Muscle of leg (tissue), 11 donors: ENCODE data around the gene CDK9. TPM values are rescaled to one million over a fixed set of nuclear protein-coding genes. Genes with fewer than 3 reads are reported as not detected.

Experiments used
- DNase-seq: peaks from one replicate; pipeline ENCODE4 v3.0.0; 2013
- H3K27ac ChIP-seq: one replicate; pipeline ENCODE4 v1.5.1; 2013; ENCODE audit warnings: mild to moderate bottlenecking, low read length, control low read depth
- H3K27me3 ChIP-seq: one replicate; pipeline ENCODE4 v1.6.1; 2013; ENCODE audit warnings: low read length; ENCODE audit not compliant: control insufficient read depth, insufficient read depth
- H3K36me3 ChIP-seq: one replicate; pipeline ENCODE4 v1.6.1; 2013; ENCODE audit warnings: low read length; ENCODE audit not compliant: control insufficient read depth, insufficient read depth
- H3K4me1 ChIP-seq: one replicate; pipeline ENCODE4 v1.6.1; 2013; ENCODE audit warnings: low read length; ENCODE audit not compliant: control insufficient read depth, insufficient read depth
- H3K4me3 ChIP-seq: one replicate; pipeline ENCODE4 v1.5.1; 2013; ENCODE audit warnings: low read length, control low read depth
- H3K9me3 ChIP-seq: replicated peaks from 2 replicates; pipeline ENCODE4 v1.6.1; 2013; ENCODE audit warnings: low read depth, low read length; ENCODE audit not compliant: control insufficient read depth
- WGBS: methylation state at CpG from one replicate; pipeline ENCODE4 v1.1.5; 2013; ENCODE audit warnings: missing lambda C conversion rate; ENCODE audit not compliant: insufficient coverage; 5-methylcytosine and 5-hydroxymethylcytosine counted together
- polyA plus RNA-seq, 8 donors: library from polyadenylated mRNA; unstranded; fragments of 120-200 nt; gene quantifications; one replicate each; pipeline versions ENCODE4 v1.2.1 to v1.2.3, GENCODE V29; 2013; ENCODE audit warnings: inconsistent platforms in 1 of 8, low replicate concordance in 1 of 8; ENCODE audit not compliant: insufficient read length in 8 of 8, insufficient read depth in 1 of 8
- total RNA-seq: library from RNA; stranded (reverse); fragments of 120-200 nt; gene quantifications from one replicate; pipeline ENCODE4 v1.2.4, GENCODE V29; 2013

CDK9 gene
- total and polyA plus RNA-seq, 9 donors = 28.4 to 60.5 (median 51.0) TPM

- WGBS = 80% methylated on average over 5 of the region's 5 CpGs
- Histone ChIP-seq H3K36me3 (peaks cover 19% of the 10 kb centered on the region), H3K4me1 (peaks cover 25% of the 10 kb centered on the region), H3K4me3 (no peak overlapping the region), H3K27me3 (peaks cover 4% of the 10 kb centered on the region), H3K9me3 (no peaks in the 10 kb centered on the region), H3K27ac (peak overlapping the region; percentile 29)
- DNase-seq = no peak
Measured at GRCh38 chr9:127761061-127761460, 24.8 kb upstream of the CDK9 start.

GRCh38 chr9:127761491-127761956 lies 24.3 kb upstream of the CDK9 start:
- H3K9me3 ChIP-seq = no peaks in the 10 kb centered on the region
- peak overlapping the region; percentile 71 for H3K27ac ChIP-seq
- H3K4me1 ChIP-seq = peaks cover 25% of the 10 kb centered on the region
- DNase-seq = no peak
- WGBS = 39% methylated on average over 4 of the region's 5 CpGs
- H3K27me3 ChIP-seq = peaks cover 2% of the 10 kb centered on the region
- H3K4me3 ChIP-seq = no peak overlapping the region
- H3K36me3 ChIP-seq = peaks cover 16% of the 10 kb centered on the region

GRCh38 chr9:127762111-127762676 lies 23.6 kb upstream of the CDK9 start:
- WGBS = 23% methylated on average over 16 of the region's 16 CpGs
- H3K27me3 ChIP-seq = peaks cover 2% of the 10 kb centered on the region
- H3K4me3 ChIP-seq = no peak overlapping the region
- H3K4me1 ChIP-seq = peaks cover 31% of the 10 kb centered on the region
- peak; percentile 64 for DNase-seq
- H3K27ac ChIP-seq = peak overlapping the region; percentile 71
- H3K36me3 ChIP-seq = peaks cover 21% of the 10 kb centered on the region
- no peaks in the 10 kb centered on the region for H3K9me3 ChIP-seq

- Histone ChIP-seq H3K9me3 (no peaks in the 10 kb centered on the region), H3K4me3 (no peak overlapping the region), H3K27me3 (peaks cover 2% of the 10 kb centered on the region), H3K36me3 (peaks cover 20% of the 10 kb centered on the region), H3K27ac (peak overlapping the region; percentile 71), H3K4me1 (peaks cover 43% of the 10 kb centered on the region)
- 40% methylated on average over 7 of the region's 7 CpGs for whole genome bisulfite sequencing
- peak; percentile 62 for DNase-seq
Measured at GRCh38 chr9:127763918-127764384, 21.9 kb upstream of the CDK9 start.

GRCh38 chr9:127765418-127765817 lies 20.4 kb upstream of the CDK9 start:
- Histone ChIP-seq H3K4me3 (no peak overlapping the region), H3K27ac (no peak overlapping the region), H3K36me3 (peaks cover 17% of the 10 kb centered on the region), H3K4me1 (peaks cover 50% of the 10 kb centered on the region), H3K9me3 (no peaks in the 10 kb centered on the region), H3K27me3 (peaks cover 2% of the 10 kb centered on the region)
- 70% methylated on average over 1 of the region's 1 CpG for WGBS
- DNase-seq = no peak

DNA sequence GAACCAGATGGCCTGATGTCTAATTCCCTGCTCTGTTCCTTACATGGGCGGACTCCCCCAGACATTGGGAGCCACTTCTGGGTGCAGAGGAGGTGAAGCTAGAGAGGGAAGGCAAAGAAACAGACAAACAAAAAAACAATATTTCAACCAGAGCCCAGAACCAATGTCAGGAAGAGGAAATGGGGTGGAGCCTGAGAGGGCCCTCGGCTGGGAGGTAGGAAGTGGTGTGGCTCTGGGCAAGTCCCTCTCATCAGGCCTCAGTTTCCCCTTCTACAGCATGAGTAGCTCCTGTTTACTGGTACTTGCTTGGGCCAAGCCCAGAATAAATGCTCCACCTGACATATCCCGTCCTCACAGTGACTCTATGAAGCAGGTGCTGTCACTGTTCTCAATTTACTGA lies 18.4 kb upstream of the CDK9 start:
- H3K4me3 ChIP-seq = no peak overlapping the region
- H3K27me3 ChIP-seq = peaks cover 2% of the 10 kb centered on the region
- peaks cover 11% of the 10 kb centered on the region for H3K36me3 ChIP-seq
- H3K27ac ChIP-seq = peak overlapping the region; percentile 79
- H3K9me3 ChIP-seq = no peaks in the 10 kb centered on the region
- WGBS = 20% methylated on average over 2 of the region's 3 CpGs
- DNase-seq = no peak
- H3K4me1 ChIP-seq = peaks cover 47% of the 10 kb centered on the region

GRCh38 chr9:127767909-127768331 lies 17.9 kb upstream of the CDK9 start:
- H3K27me3 ChIP-seq = no peaks in the 10 kb centered on the region
- H3K27ac ChIP-seq = peak overlapping the region; percentile 79
- no peaks in the 10 kb centered on the region for H3K9me3 ChIP-seq
- peaks cover 8% of the 10 kb centered on the region for H3K36me3 ChIP-seq
- H3K4me1 ChIP-seq = peaks cover 42% of the 10 kb centered on the region
- H3K4me3 ChIP-seq = no peak overlapping the region
- peak; percentile 67 for DNase-seq
- 8% methylated on average over 4 of the region's 13 CpGs for WGBS

DNA sequence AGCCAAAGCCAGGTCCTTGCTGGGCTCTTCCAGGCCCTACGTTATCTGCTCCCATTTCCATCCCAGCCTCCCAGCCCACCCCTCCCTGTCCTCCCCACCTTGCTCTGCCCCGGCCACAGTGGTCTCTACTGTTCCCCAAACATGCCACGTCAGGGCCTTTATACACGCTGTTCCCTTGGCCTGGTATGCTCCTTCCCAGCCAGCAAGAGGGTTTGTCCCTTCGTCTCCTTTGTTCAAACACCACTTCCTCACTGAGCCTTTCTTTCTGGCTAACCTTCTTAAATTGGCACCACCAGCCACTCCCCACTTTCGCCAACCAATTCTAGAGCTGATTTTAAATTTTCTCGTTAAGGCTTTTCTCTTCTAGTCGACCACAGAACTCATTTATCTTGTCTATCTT lies 17.1 kb upstream of the CDK9 start:
- WGBS = 70% methylated on average over 8 of the region's 8 CpGs
- H3K4me3 ChIP-seq = no peak overlapping the region
- H3K27me3 ChIP-seq = no peaks in the 10 kb centered on the region
- peak overlapping the region; percentile 79 for H3K27ac ChIP-seq
- DNase-seq = no peak
- peaks cover 39% of the 10 kb centered on the region for H3K4me1 ChIP-seq
- peaks cover 9% of the 10 kb centered on the region for H3K36me3 ChIP-seq
- H3K9me3 ChIP-seq = no peaks in the 10 kb centered on the region

- Histone ChIP-seq H3K36me3 (peaks cover 13% of the 10 kb centered on the region), H3K4me1 (peaks cover 37% of the 10 kb centered on the region), H3K4me3 (no peak overlapping the region), H3K27ac (peak overlapping the region; percentile 79), H3K27me3 (no peaks in the 10 kb centered on the region), H3K9me3 (no peaks in the 10 kb centered on the region)
- WGBS = no CpG with 5 or more reads among the region's 5 CpGs
- DNase-seq = no peak
Measured at GRCh38 chr9:127769101-127769500, 16.7 kb upstream of the CDK9 start.

GRCh38 chr9:127769929-127770582 lies 15.8 kb upstream of the CDK9 start:
- peak overlapping the region; percentile 41 for H3K4me3 ChIP-seq
- H3K27ac ChIP-seq = peak overlapping the region; percentile 56
- peaks cover 33% of the 10 kb centered on the region for H3K4me1 ChIP-seq
- DNase-seq = no peak
- 56% methylated on average over 4 of the region's 4 CpGs for WGBS
- H3K27me3 ChIP-seq = no peaks in the 10 kb centered on the region
- H3K36me3 ChIP-seq = peaks cover 13% of the 10 kb centered on the region
- H3K9me3 ChIP-seq = no peaks in the 10 kb centered on the region
